ENCODE data around the gene GRM5.

DNA sequence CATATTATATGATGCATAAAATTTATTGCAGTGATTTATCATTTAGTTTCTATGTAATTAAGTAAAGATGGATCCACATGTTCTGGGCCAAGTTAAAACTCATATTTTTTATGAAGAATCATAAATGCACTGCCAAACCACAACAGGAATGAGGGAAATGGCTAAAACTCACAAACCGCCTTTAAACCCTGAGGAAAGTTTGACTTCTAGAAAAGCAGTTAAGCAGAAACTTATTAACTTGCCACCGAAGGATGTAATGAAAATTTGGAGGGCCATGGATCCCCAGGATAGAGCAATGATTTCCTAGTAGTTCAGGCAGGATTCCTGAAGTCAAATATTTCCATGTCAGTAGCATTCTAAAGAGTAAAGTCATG is 510.0 kb downstream of the GRM5 start:
- TF ChIP-seq, protein P1, sequence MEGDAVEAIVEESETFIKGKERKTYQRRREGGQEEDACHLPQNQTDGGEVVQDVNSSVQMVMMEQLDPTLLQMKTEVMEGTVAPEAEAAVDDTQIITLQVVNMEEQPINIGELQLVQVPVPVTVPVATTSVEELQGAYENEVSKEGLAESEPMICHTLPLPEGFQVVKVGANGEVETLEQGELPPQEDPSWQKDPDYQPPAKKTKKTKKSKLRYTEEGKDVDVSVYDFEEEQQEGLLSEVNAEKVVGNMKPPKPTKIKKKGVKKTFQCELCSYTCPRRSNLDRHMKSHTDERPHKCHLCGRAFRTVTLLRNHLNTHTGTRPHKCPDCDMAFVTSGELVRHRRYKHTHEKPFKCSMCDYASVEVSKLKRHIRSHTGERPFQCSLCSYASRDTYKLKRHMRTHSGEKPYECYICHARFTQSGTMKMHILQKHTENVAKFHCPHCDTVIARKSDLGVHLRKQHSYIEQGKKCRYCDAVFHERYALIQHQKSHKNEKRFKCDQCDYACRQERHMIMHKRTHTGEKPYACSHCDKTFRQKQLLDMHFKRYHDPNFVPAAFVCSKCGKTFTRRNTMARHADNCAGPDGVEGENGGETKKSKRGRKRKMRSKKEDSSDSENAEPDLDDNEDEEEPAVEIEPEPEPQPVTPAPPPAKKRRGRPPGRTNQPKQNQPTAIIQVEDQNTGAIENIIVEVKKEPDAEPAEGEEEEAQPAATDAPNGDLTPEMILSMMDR (IDR thresholded peaks at IDR 0.05) = no peak
- TF ChIP-seq POLR2A (IDR thresholded peaks at IDR 0.05) = no peak
